ENCODE measurements around the gene FXYD5.
A peak's percentile ranks its signal among the peaks of the same experiment; 100 is the strongest.

The FXYD5 gene

GRCh38 chr19:35154525-35155406, at the start of gene FXYD5:
Gene FXYD5 (plus strand): TSS chr19:35154735. CDS start chr19:35155551, 816 bp downstream.
- peak within 1 kb of the TSS; percentile 93 for H3K4me3 ChIP-seq (ENCODE audit: low read depth, low read length)
- no peak for TF ChIP-seq CTCF (IDR thresholded peaks at IDR 0.05; ENCODE audit: borderline replicate concordance, insufficient read depth, low read depth, low read length)

- TF ChIP-seq CTCF (IDR thresholded peaks at IDR 0.05; ENCODE audit: borderline replicate concordance, insufficient read depth, low read depth, low read length): no peak
- H3K4me3 ChIP-seq (ENCODE audit: low read depth, low read length): no peak overlapping the region
These were observed 49.5 kb upstream of the FXYD5 start for GRCh38 chr19:35105047-35105410.

- no peak overlapping the region for H3K4me3 ChIP-seq (ENCODE audit: low read depth, low read length)
- no peak for TF ChIP-seq CTCF (IDR thresholded peaks at IDR 0.05; ENCODE audit: borderline replicate concordance, insufficient read depth, low read depth, low read length)
These were observed 48.9 kb upstream of the FXYD5 start for GRCh38 chr19:35105411-35106290.

- no peak for TF ChIP-seq CTCF (IDR thresholded peaks at IDR 0.05; ENCODE audit: borderline replicate concordance, insufficient read depth, low read depth, low read length)
- H3K4me3 ChIP-seq (ENCODE audit: low read depth, low read length): no peak overlapping the region
These were observed 48.3 kb upstream of the FXYD5 start for GRCh38 chr19:35106291-35106583.

GRCh38 chr19:35106898-35107541, 47.5 kb upstream of the FXYD5 start:
- H3K4me3 ChIP-seq (ENCODE audit: low read depth, low read length): no peak overlapping the region
- no peak for TF ChIP-seq CTCF (IDR thresholded peaks at IDR 0.05; ENCODE audit: borderline replicate concordance, insufficient read depth, low read depth, low read length)

GRCh38 chr19:35107545-35107944, 47.0 kb upstream of the FXYD5 start:
- no peak overlapping the region for H3K4me3 ChIP-seq (ENCODE audit: low read depth, low read length)
- TF ChIP-seq CTCF (IDR thresholded peaks at IDR 0.05; ENCODE audit: borderline replicate concordance, insufficient read depth, low read depth, low read length): no peak
